Endothelial cell (in vitro differentiated cells): ENCODE results near the gene SLC25A13. TPM values are rescaled to one million over a fixed set of nuclear protein-coding genes. Genes with fewer than 3 reads are reported as not detected.
"Not testable (repeated sequence)": the region's sequence is repeated elsewhere in the genome, so short reads cannot be mapped to it uniquely, and the experiment has no call there.

Experiments used
- DNase-seq: peaks from one replicate; pipeline ENCODE4 v3.0.0; 2021; ENCODE audit warnings: low spot score
- H3K27ac Mint-ChIP-seq: one replicate; pipeline ENCODE4 v1.8.0; 2021; ENCODE audit warnings: mixed read lengths, inconsistent platforms; ENCODE audit not compliant: unreplicated experiment
- H3K27me3 Mint-ChIP-seq: one replicate; pipeline ENCODE4 v1.8.0; 2021; ENCODE audit warnings: mild to moderate bottlenecking, moderate library complexity, mixed read lengths, inconsistent platforms; ENCODE audit not compliant: unreplicated experiment
- H3K36me3 Mint-ChIP-seq: one replicate; pipeline ENCODE4 v1.8.0; 2021; ENCODE audit warnings: mild to moderate bottlenecking, low read depth, mixed read lengths, inconsistent platforms; ENCODE audit not compliant: unreplicated experiment
- H3K4me1 Mint-ChIP-seq: one replicate; pipeline ENCODE4 v1.8.0; 2021; ENCODE audit warnings: mild to moderate bottlenecking, mixed read lengths, inconsistent platforms; ENCODE audit not compliant: unreplicated experiment
- H3K4me3 Mint-ChIP-seq: one replicate; pipeline ENCODE4 v1.8.0; 2021; ENCODE audit warnings: mild to moderate bottlenecking, mixed read lengths, inconsistent platforms; ENCODE audit not compliant: unreplicated experiment
- H3K9me3 Mint-ChIP-seq: one replicate; pipeline ENCODE4 v1.8.0; 2021; ENCODE audit warnings: mixed read lengths, inconsistent platforms; ENCODE audit not compliant: unreplicated experiment
- CTCF ChIP-seq: fragments of 200-600 bp; sonication (generic); IDR thresholded peaks from one replicate; pipeline ENCODE4 v1.5.0; 2021; ENCODE audit warnings: antibody characterized with exemption; ENCODE audit not compliant: unreplicated experiment
- total RNA-seq: library from RNA; stranded (reverse); fragmentation: NEBNext Ultra II Directional; extraction: Animal tissue kit (Norgen Biotek cat#: 25700); gene quantifications from one replicate; pipeline ENCODE4 v1.2.1, GENCODE V29; 2021; ENCODE audit not compliant: unreplicated experiment

The SLC25A13 gene
- total RNA-seq, 1 donor from 2014 or later: 69.6 TPM

- no peak for TF ChIP-seq CTCF
- Mint-ChIP-seq H3K36me3 (peaks cover 6% of the 10 kb centered on the region), H3K9me3 (no peaks in the 10 kb centered on the region), H3K4me3 (no peak overlapping the region), H3K4me1 (peaks cover 7% of the 10 kb centered on the region), H3K27ac (no peak overlapping the region), H3K27me3 (no peaks in the 10 kb centered on the region)
- DNase-seq: no peak
Measured at GRCh38 chr7:96300502-96300901, 21.4 kb downstream of the SLC25A13 start.

GRCh38 chr7:96299496-96299895 is 22.4 kb downstream of the SLC25A13 start:
- no peaks in the 10 kb centered on the region for H3K9me3 Mint-ChIP-seq
- TF ChIP-seq CTCF: no peak
- no peak overlapping the region for H3K27ac Mint-ChIP-seq
- H3K4me1 Mint-ChIP-seq: peaks cover 7% of the 10 kb centered on the region
- DNase-seq: no peak
- H3K4me3 Mint-ChIP-seq: no peak overlapping the region
- H3K27me3 Mint-ChIP-seq: no peaks in the 10 kb centered on the region
- peaks cover 12% of the 10 kb centered on the region for H3K36me3 Mint-ChIP-seq

- Mint-ChIP-seq H3K4me1 (peaks cover under 1% of the 10 kb centered on the region), H3K9me3 (no peaks in the 10 kb centered on the region), H3K27me3 (no peaks in the 10 kb centered on the region), H3K36me3 (peaks cover 16% of the 10 kb centered on the region), H3K27ac (no peak overlapping the region), H3K4me3 (no peak overlapping the region)
- no peak for TF ChIP-seq CTCF
- no peak for DNase-seq
Measured at GRCh38 chr7:96297876-96298275, 24.0 kb downstream of the SLC25A13 start.

GRCh38 chr7:96297446-96297845 is 24.5 kb downstream of the SLC25A13 start:
- H3K27ac Mint-ChIP-seq, H3K4me1 Mint-ChIP-seq, H3K9me3 Mint-ChIP-seq, H3K27me3 Mint-ChIP-seq, DNase-seq, H3K4me3 Mint-ChIP-seq: not testable (repeated sequence)
- H3K36me3 Mint-ChIP-seq: peaks cover 16% of the 10 kb centered on the region

- not testable (repeated sequence) for H3K27ac Mint-ChIP-seq, H3K4me3 Mint-ChIP-seq, H3K4me1 Mint-ChIP-seq, H3K27me3 Mint-ChIP-seq, H3K9me3 Mint-ChIP-seq, DNase-seq
- H3K36me3 Mint-ChIP-seq: peaks cover 23% of the 10 kb centered on the region
Measured at GRCh38 chr7:96293911-96294310, 28.0 kb downstream of the SLC25A13 start.

GRCh38 chr7:96287559-96287958 is 34.3 kb downstream of the SLC25A13 start:
- DNase-seq: no peak
- Mint-ChIP-seq H3K36me3 (peaks cover 27% of the 10 kb centered on the region), H3K4me1 (peaks cover 17% of the 10 kb centered on the region), H3K9me3 (no peaks in the 10 kb centered on the region), H3K27ac (no peak overlapping the region), H3K4me3 (no peak overlapping the region), H3K27me3 (peaks cover 1% of the 10 kb centered on the region)
- no peak for TF ChIP-seq CTCF
